Subcutaneous abdominal adipose tissue (tissue), 5 donors: ENCODE measurements around the gene PRMT1.
"Not testable (repeated sequence)": the region's sequence is repeated elsewhere in the genome, so short reads cannot be mapped to it uniquely, and the experiment has no call there.

Experiments
- H3K27ac ChIP-seq: one replicate; pipeline ENCODE4 v1.7.0; 2013; ENCODE audit warnings: low read depth, mild to moderate bottlenecking, inconsistent platforms, low read length, moderate library complexity
- H3K27me3 ChIP-seq, 5 donors: one replicate each; pipeline ENCODE4 v1.7.0; 2013; ENCODE audit warnings: low read length in 5 of 5, inconsistent platforms in 1 of 5; ENCODE audit not compliant: control insufficient read depth in 5 of 5, insufficient read depth in 4 of 5
- H3K36me3 ChIP-seq, 5 donors: one replicate each; pipeline ENCODE4 v1.7.0; 2013; ENCODE audit warnings: low read length in 5 of 5; ENCODE audit not compliant: control insufficient read depth in 5 of 5, insufficient read depth in 5 of 5
- H3K4me1 ChIP-seq, 5 donors: one replicate each; pipeline ENCODE4 v1.7.0; 2013; ENCODE audit warnings: low read length in 5 of 5, mild to moderate bottlenecking in 3 of 5, moderate library complexity in 1 of 5; ENCODE audit not compliant: control insufficient read depth in 5 of 5, insufficient read depth in 5 of 5
- H3K4me3 ChIP-seq, 5 donors: one replicate each; pipeline ENCODE4 v1.7.0; 2013; ENCODE audit warnings: low read length in 5 of 5, low read depth in 1 of 5
- H3K9ac ChIP-seq, 5 donors: one replicate each; pipeline ENCODE4 v1.7.0; 2013; ENCODE audit warnings: low read length in 5 of 5, mild to moderate bottlenecking in 4 of 5, moderate library complexity in 3 of 5
- H3K9me3 ChIP-seq, 5 donors: one replicate each; pipeline ENCODE4 v1.7.0; 2013; ENCODE audit warnings: low read length in 5 of 5; ENCODE audit not compliant: control insufficient read depth in 5 of 5
- donor health status: healthy.
- donor health status: healthy.
- donor health status: healthy.
- donor health status: healthy.
- donor health status: healthy.

Gene PRMT1

DNA sequence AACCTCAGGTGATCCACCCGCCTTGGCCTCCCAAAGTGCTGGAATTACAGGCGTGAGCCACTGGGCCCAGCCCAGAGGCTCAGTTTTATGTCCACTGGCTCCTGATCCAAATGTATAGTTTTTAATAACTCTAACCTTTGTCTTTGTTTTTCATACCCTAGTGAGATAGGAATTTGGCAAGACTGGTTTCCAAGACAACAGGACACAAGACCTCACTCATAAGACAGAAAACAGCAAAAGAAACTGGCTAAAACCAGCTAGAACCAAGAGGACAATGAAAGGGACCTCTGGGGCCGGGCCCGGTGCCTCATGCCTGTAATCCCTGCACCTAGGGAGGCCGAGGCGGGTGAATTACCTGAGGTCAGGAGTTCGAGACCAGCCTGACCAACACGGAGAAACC is 41.4 kb downstream of the PRMT1 start:
- H3K4me1 ChIP-seq: peaks cover 2 to 20% (median 15%) of the 10 kb centered on the region in 5 donors
- no peaks in the 10 kb centered on the region for H3K9me3 ChIP-seq
- peaks cover 0 to 4% (median 0%) of the 10 kb centered on the region in 5 donors for H3K36me3 ChIP-seq
- no peak overlapping the region for H3K9ac ChIP-seq
- peak overlapping the region; percentile 81 to 96 (median 86) for H3K4me3 ChIP-seq
- no peaks in the 10 kb centered on the region for H3K27me3 ChIP-seq
- peak overlapping the region; percentile 89 for H3K27ac ChIP-seq

DNA sequence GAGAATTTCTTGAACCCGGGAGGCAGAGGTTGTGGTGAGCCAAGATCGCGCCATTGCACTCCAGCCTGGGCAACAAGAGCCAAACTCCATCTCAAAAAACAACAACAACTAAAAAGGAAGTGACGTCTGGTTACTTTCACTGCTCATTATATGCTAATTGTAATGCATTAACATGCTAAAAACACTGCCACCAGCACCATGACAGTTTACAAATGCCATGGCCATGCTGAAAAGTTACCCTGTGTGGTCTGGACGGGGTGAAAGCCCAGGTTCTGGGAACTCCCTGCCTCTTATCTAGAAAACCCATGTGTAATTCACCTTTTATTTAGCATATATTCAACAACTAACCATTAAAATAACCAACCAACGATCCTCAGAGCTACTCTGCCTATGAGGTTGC is 41.9 kb downstream of the PRMT1 start:
- Histone ChIP-seq H3K9ac (no peak overlapping the region), H3K4me1 (peaks cover 2 to 20% (median 15%) of the 10 kb centered on the region in 5 donors), H3K4me3 (no peak overlapping the region), H3K36me3 (peaks cover 0 to 4% (median 0%) of the 10 kb centered on the region in 5 donors), H3K9me3 (no peaks in the 10 kb centered on the region), H3K27ac (peak overlapping the region; percentile 89), H3K27me3 (no peaks in the 10 kb centered on the region)

DNA sequence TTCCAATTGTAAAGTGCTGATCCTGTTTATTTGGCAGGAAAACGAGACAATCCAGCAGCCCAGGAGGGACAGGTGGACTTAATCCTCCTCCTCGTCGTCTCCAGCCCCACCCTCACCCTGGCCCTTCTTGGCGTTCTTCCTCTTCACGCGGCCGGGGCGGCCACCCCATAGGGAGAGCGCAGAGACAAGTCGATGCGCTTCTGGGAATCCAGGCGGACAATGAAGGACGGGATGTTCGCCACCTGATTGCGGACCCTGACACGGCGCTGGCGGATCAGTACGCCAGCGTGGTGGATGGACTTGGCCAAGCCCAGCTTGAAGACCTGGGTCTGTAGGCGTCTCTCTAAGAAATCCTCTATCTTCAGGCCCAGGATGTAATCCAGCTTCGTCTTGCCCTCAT is 42.3 kb downstream of the PRMT1 start:
- not testable (repeated sequence) for H3K9ac ChIP-seq, H3K27ac ChIP-seq, H3K36me3 ChIP-seq, H3K9me3 ChIP-seq, H3K4me3 ChIP-seq, H3K27me3 ChIP-seq
- H3K4me1 ChIP-seq: peaks cover 2 to 20% (median 15%) of the 10 kb centered on the region in 5 donors

DNA sequence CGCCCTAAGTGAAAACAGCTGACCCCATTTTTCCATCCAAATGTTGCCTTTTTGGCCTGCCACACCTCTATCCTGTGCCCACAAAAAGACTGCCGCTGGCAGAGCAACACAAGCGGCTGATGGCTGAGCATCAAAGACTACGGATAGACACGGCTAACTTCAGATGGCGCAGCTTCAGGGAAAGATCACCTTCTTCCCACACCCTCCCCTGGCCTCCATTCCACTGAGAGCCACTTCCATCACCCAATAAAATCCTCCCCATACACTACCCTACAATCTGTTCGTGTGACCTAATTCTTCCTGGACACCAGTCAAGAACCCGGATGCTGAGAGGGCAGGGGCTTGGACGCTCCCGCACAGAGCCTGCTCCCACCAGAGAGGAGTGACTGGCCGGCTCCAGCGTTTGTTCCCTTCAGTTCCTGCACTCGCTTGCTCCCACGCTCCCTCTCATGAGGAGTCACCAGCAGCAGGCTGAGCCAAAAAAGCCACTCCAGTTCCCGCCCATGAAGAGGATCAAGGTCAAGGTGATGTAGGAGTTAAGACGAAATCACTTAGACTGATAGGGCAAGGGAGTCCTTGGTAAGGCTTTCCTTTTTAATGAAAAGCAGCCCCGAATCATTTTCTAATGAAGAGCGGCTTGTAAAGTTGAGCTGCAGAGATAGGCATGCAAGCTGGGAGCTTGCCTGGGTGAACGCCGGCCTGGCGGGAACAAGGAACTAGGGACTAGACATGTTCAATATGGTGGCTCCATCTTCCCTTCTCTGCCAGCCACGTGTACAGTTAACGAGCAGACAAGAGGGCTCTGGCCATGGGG is 50.4 kb downstream of the PRMT1 start:
- H3K4me1 ChIP-seq: peaks cover 0 to 7% (median 3%) of the 10 kb centered on the region in 5 donors
- H3K27ac ChIP-seq: no peak overlapping the region
- H3K4me3 ChIP-seq: no peak overlapping the region
- no peaks in the 10 kb centered on the region for H3K9me3 ChIP-seq
- no peaks in the 10 kb centered on the region for H3K27me3 ChIP-seq
- no peak overlapping the region for H3K9ac ChIP-seq
- H3K36me3 ChIP-seq: peaks cover 0 to 14% (median 4%) of the 10 kb centered on the region in 5 donors

DNA sequence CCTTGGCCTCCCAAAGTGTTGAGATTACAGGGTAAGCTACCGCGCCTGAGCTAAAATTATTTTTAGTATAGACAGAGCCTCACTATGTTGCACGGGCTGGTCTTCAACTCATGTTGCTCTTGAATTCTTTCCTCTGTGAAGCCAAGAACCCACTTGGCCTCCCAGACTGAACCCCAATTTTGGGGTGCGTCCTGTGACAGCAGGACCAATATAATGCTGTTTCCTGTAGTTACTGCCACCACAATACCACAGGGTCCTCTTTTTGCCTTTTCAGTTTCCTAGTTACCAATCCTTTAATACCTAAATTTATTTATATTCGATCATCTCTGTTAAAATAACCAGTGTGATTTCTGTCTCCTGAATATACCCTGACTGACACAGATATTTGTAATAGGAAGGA is 53.1 kb downstream of the PRMT1 start:
- Histone ChIP-seq H3K36me3 (peaks cover 0 to 5% (median 4%) of the 10 kb centered on the region in 5 donors), H3K27ac (no peak overlapping the region), H3K9ac (no peak overlapping the region), H3K9me3 (no peaks in the 10 kb centered on the region), H3K4me3 (no peak overlapping the region), H3K4me1 (peaks cover 0 to 7% (median 3%) of the 10 kb centered on the region in 5 donors), H3K27me3 (no peaks in the 10 kb centered on the region)
